GM23248 (cell line): ENCODE measurements around the gene UPF3B. TPM values are rescaled to one million over a fixed set of nuclear protein-coding genes. Genes with fewer than 3 reads are reported as not detected.

Source experiments
- DNase-seq: peaks from one replicate; pipeline ENCODE4 v3.0.0-alpha.2; 2015
- H2AFZ ChIP-seq: fragments of 200-600 bp; sonication (generic); 2 replicates; pipeline ENCODE4 v1.6.1; 2016; ENCODE audit warnings: antibody characterized with exemption
- H3F3A ChIP-seq: fragments of 200-600 bp; sonication (generic); 2 replicates; pipeline ENCODE4 v1.6.1; 2016; ENCODE audit warnings: mild to moderate bottlenecking, antibody characterized with exemption, mixed run types; ENCODE audit not compliant: insufficient read depth
- H3K27ac ChIP-seq: fragments of 200-600 bp; sonication (generic); 2 replicates; pipeline ENCODE4 v1.5.1; 2016; ENCODE audit warnings: mild to moderate bottlenecking
- H3K27me3 ChIP-seq: fragments of 200-600 bp; sonication (generic); replicated peaks from 2 replicates; pipeline ENCODE4 v1.6.1; 2016; ENCODE audit warnings: mild to moderate bottlenecking; ENCODE audit not compliant: insufficient read depth
- H3K36me3 ChIP-seq: fragments of 200-600 bp; sonication (generic); 2 replicates; pipeline ENCODE4 v1.6.1; 2016; ENCODE audit warnings: low read depth, mild to moderate bottlenecking
- H3K4me1 ChIP-seq: fragments of 200-600 bp; sonication (generic); 2 replicates; pipeline ENCODE4 v1.6.1; 2016; ENCODE audit warnings: mild to moderate bottlenecking; ENCODE audit not compliant: insufficient read depth
- H3K4me2 ChIP-seq: fragments of 200-600 bp; sonication (generic); one replicate; pipeline ENCODE4 v1.6.1; 2016; ENCODE audit warnings: mild to moderate bottlenecking; ENCODE audit not compliant: unreplicated experiment
- H3K4me3 ChIP-seq: fragments of 200-600 bp; sonication (generic); 2 replicates; pipeline ENCODE4 v1.5.1; 2016; ENCODE audit warnings: mild to moderate bottlenecking
- H3K79me2 ChIP-seq: fragments of 200-600 bp; sonication (generic); 2 replicates; pipeline ENCODE4 v1.6.1; 2016; ENCODE audit warnings: mild to moderate bottlenecking; ENCODE audit not compliant: insufficient read depth
- H3K9ac ChIP-seq: fragments of 200-600 bp; sonication (generic); 2 replicates; pipeline ENCODE4 v1.6.1; 2016; ENCODE audit warnings: mild to moderate bottlenecking
- H3K9me2 ChIP-seq: fragments of 200-600 bp; sonication (generic); 2 replicates; pipeline ENCODE4 v1.6.1; 2016; ENCODE audit warnings: mixed run types, mild to moderate bottlenecking, moderate library complexity; ENCODE audit not compliant: insufficient read depth
- H3K9me3 ChIP-seq: fragments of 200-600 bp; sonication (generic); one replicate; pipeline ENCODE4 v1.6.1; 2017; ENCODE audit warnings: low read depth
- H4K20me1 ChIP-seq: fragments of 200-600 bp; sonication (generic); 2 replicates; pipeline ENCODE4 v1.6.0; 2016; ENCODE audit not compliant: insufficient read depth
- EZH2 ChIP-seq: fragments of 200-600 bp; sonication (generic); IDR thresholded peaks from 2 replicates; pipeline ENCODE4 v1.6.1; 2018; ENCODE audit warnings: antibody characterized with exemption, mild to moderate bottlenecking; ENCODE audit not compliant: insufficient read depth, poor library complexity, severe bottlenecking
- EZH2phosphoT487 ChIP-seq: fragments of 200-600 bp; sonication (generic); IDR thresholded peaks from 2 replicates; pipeline ENCODE4 v1.6.1; 2018; ENCODE audit warnings: antibody characterized with exemption, moderate library complexity, mild to moderate bottlenecking, low read depth; ENCODE audit not compliant: insufficient read depth
- WGBS, 2 experiments: methylation state at CpG; one replicate each; pipeline ENCODE4 v1.1.6; 2015 to 2017; ENCODE audit warnings: low lambda C conversion rate in 2 of 2, low coverage in 1 of 2; ENCODE audit errors: missing lambda C conversion rate in 2 of 2; 5-methylcytosine and 5-hydroxymethylcytosine counted together
- in situ Hi-C: fragments of 300-500 bp; cut with MboI; formaldehyde crosslinking; loops from 2 replicates; pipeline ENCODE4 v1.15.0; 2020
- polyA plus RNA-seq: library from polyadenylated mRNA; unstranded; fragments of >200 nt; fragmentation: Nextera tagmentation; extraction: Ambion mirVana; gene quantifications from 2 replicates; pipeline ENCODE4 v1.2.1, GENCODE V29; 2016
- small RNA-seq: library from RNA; depleted of rRNA; stranded (forward); fragments of <200 nt; gene quantifications from one replicate; pipeline ENCODE3, GENCODE V24; 2014; ENCODE audit warnings: low read depth, low replicate concordance
- total RNA-seq: library from RNA; depleted of rRNA; stranded (reverse); fragments of >200 nt; shearing (Covaris generic); gene quantifications from 2 replicates; pipeline ENCODE4 v1.2.3, GENCODE V29; 2014; rRNA removed

The UPF3B gene
- total and polyA plus RNA-seq, 2 experiments from 2014 or later, result 3.1 to 6.7 TPM

DNA sequence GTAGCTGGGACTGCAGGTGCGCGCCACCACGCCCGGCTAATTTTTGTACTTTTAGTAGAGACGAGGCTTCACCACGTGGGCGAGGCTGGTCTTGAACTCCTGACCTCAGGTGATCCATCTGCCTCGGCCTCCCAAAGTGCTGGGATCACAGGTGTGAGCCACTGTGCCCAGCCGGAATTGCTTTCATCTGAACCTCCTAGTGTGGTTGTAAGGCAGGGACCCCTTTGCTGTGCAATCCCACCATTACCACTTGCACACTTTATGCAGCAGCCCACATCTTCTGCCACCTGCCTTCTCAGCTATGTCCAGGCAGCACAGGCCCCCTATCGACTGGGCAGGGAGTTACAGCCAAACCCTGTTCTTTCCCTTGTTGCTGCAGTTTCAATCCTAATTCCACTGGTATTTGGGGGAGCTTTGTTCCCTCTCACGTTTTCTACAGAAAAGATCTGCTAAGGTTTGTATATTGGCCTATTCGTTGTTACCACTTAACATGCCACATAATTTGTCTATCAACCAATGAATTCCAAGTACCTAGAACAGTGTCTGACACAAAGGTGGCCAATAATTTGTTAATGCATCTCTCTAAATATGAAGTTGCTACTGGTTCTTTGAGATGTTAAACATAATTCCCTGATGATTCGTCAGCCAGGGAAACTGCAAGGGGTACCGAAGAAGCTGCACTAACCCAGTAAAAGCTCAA, 67.9 kb downstream of the UPF3B start:
- Histone ChIP-seq H3K4me3 (no peak overlapping the region), H3K9ac (no peak overlapping the region), H3K79me2 (peaks cover 52% of the 10 kb centered on the region), H3K36me3 (peaks cover 20% of the 10 kb centered on the region), H3K4me1 (peaks cover 15% of the 10 kb centered on the region; the same call in 1 of the 2 replicates), H3K4me2 (no peak overlapping the region), H2AFZ (no peak overlapping the region), H3F3A (peaks cover 13% of the 10 kb centered on the region), H3K9me2 (no peaks in the 10 kb centered on the region), H3K9me3 (no peaks in the 10 kb centered on the region), H3K27ac (no peak overlapping the region), H3K27me3 (no peaks in the 10 kb centered on the region), H4K20me1 (peaks cover 12% of the 10 kb centered on the region; the same call in 1 of the 2 replicates)
- TF ChIP-seq EZH2phosphoT487 (no peak), EZH2 (no peak)
- in situ Hi-C loops, result no loop called here
- DNase-seq, result peak; percentile 35
- WGBS, 2 experiments, result 74 to 81% methylated on average over 9 to 14 of the region's 14 CpGs

Small RNA genes within 50 kb of the gene (small RNA-seq; reads per million reads assigned to genes)
- gene SNORA69, result not detected

Other genes with a start within 250 kb of the UPF3B start
- gene NKRF, start 246.5 kb downstream of the UPF3B start, total RNA-seq, result 3.8 TPM in 2 replicates
- gene NKRF, start 246.5 kb downstream of the UPF3B start, polyA plus RNA-seq, result 2.5 and 3.3 TPM in 2 replicates
- 22.2 and 23.8 TPM in 2 replicates for gene SEPTIN6, start 159.8 kb downstream of the UPF3B start, total RNA-seq
- gene SEPTIN6, start 159.8 kb downstream of the UPF3B start, polyA plus RNA-seq, result 20.6 and 23.9 TPM in 2 replicates
- gene SOWAHD, start 94.4 kb downstream of the UPF3B start, total RNA-seq, result 0.22 TPM in 1 of 2 replicates, not detected in the other
- gene SOWAHD, start 94.4 kb downstream of the UPF3B start, polyA plus RNA-seq, result 0.41 TPM in 1 of 2 replicates, not detected in the other
- 3,406 and 4,073 TPM in 2 replicates for gene RPL39, start 61.3 kb downstream of the UPF3B start, total RNA-seq
- gene RPL39, start 61.3 kb downstream of the UPF3B start, polyA plus RNA-seq, result 1,028 and 1,060 TPM in 2 replicates
- 13.9 and 17.2 TPM in 2 replicates for gene RNF113A, start 18.8 kb upstream of the UPF3B start, total RNA-seq
- gene RNF113A, start 18.8 kb upstream of the UPF3B start, polyA plus RNA-seq, result 20.7 and 23.1 TPM in 2 replicates
- 34.8 and 46.4 TPM in 2 replicates for gene NDUFA1, start 18.9 kb upstream of the UPF3B start, total RNA-seq
- gene NDUFA1, start 18.9 kb upstream of the UPF3B start, polyA plus RNA-seq, result 260 and 264 TPM in 2 replicates
- gene AKAP14, start 42.9 kb upstream of the UPF3B start, total RNA-seq, result not detected in 2 replicates
- not detected in 2 replicates for gene AKAP14, start 42.9 kb upstream of the UPF3B start, polyA plus RNA-seq
- 1.3 and 3.1 TPM in 2 replicates for gene NKAP, start 90.8 kb upstream of the UPF3B start, total RNA-seq
- 3.7 and 4.0 TPM in 2 replicates for gene NKAP, start 90.8 kb upstream of the UPF3B start, polyA plus RNA-seq
- not detected in 2 replicates for gene RHOXF2B, start 224.7 kb upstream of the UPF3B start, total RNA-seq
- gene RHOXF2B, start 224.7 kb upstream of the UPF3B start, polyA plus RNA-seq, result not detected in 2 replicates